Femur (tissue), 1 donor: ENCODE data around the gene PEX13.
"Not testable (repeated sequence)": the region's sequence is repeated elsewhere in the genome, so short reads cannot be mapped to it uniquely, and the experiment has no call there.

Experiments
- DNase-seq: peaks from one replicate; pipeline ENCODE4 v3.0.0-alpha.2; 2017

Gene PEX13

GRCh38 chr2:61011678-61012077 is 5.8 kb upstream of the PEX13 start:
- DNase-seq: no peak

GRCh38 chr2:61012303-61012702 is 5.2 kb upstream of the PEX13 start:
- DNase-seq: not testable (repeated sequence)

GRCh38 chr2:61013382-61013781 is 4.1 kb upstream of the PEX13 start:
- no peak for DNase-seq

- DNase-seq: no peak
Measured at GRCh38 chr2:61014763-61015162, 2.8 kb upstream of the PEX13 start.

GRCh38 chr2:61015976-61016375 is 1.5 kb upstream of the PEX13 start:
- DNase-seq: no peak

GRCh38 chr2:61016392-61017002 is 1.0 kb upstream of the PEX13 start:
- DNase-seq: no peak

GRCh38 chr2:61017003-61017555 is 441 bp upstream of the PEX13 start:
- peak; percentile 86 for DNase-seq

GRCh38 chr2:61018318-61018755 is 817 bp downstream of the PEX13 start:
- DNase-seq: no peak

- DNase-seq: no peak
Measured at GRCh38 chr2:61018798-61019197, 1.3 kb downstream of the PEX13 start.

- no peak for DNase-seq
Measured at GRCh38 chr2:61021228-61021660, 3.7 kb downstream of the PEX13 start.

GRCh38 chr2:61023670-61024069 is 6.2 kb downstream of the PEX13 start:
- no peak for DNase-seq

- DNase-seq: no peak
Measured at GRCh38 chr2:61029533-61029932, 12.0 kb downstream of the PEX13 start.

GRCh38 chr2:61034592-61034991 is 17.1 kb downstream of the PEX13 start:
- not testable (repeated sequence) for DNase-seq

- not testable (repeated sequence) for DNase-seq
Measured at GRCh38 chr2:61036643-61037042, 19.1 kb downstream of the PEX13 start.

GRCh38 chr2:61042807-61043206 is 25.3 kb downstream of the PEX13 start:
- no peak for DNase-seq

- DNase-seq: no peak
Measured at GRCh38 chr2:61044636-61045035, 27.1 kb downstream of the PEX13 start.

- no peak for DNase-seq
Measured at GRCh38 chr2:61045226-61045625, 27.7 kb downstream of the PEX13 start.

GRCh38 chr2:61045999-61046398 is 28.5 kb downstream of the PEX13 start:
- DNase-seq: no peak

GRCh38 chr2:61055557-61055956 is 38.0 kb downstream of the PEX13 start:
- DNase-seq: no peak

- DNase-seq: no peak
Measured at GRCh38 chr2:61057562-61057961, 40.0 kb downstream of the PEX13 start.

GRCh38 chr2:61059382-61059781 is 41.9 kb downstream of the PEX13 start:
- DNase-seq: no peak

GRCh38 chr2:61065714-61066709 is 48.5 kb downstream of the PEX13 start, which contains the start of gene SANBR:
TSS of gene SANBR (plus strand) at chr2:61065871. CDS start at chr2:61070351, 4,480 bp downstream.
- peak; percentile 91 for DNase-seq

GRCh38 chr2:61074100-61074499 is 56.6 kb downstream of the PEX13 start:
- no peak for DNase-seq

GRCh38 chr2:61085883-61086282 is 68.4 kb downstream of the PEX13 start:
- no peak for DNase-seq
